Muscle of back (tissue), 11 donors: ENCODE measurements around the gene H19. TPM values are rescaled to one million over a fixed set of nuclear protein-coding genes. Genes with fewer than 3 reads are reported as not detected.

ENCODE experiments used
- DNase-seq, 3 donors: peaks; one replicate each; pipeline versions ENCODE4 v3.0.0 to v3.0.0-alpha.2; 2013
- polyA plus RNA-seq, 10 donors: library from polyadenylated mRNA; unstranded; fragments of 120-200 nt; gene quantifications; one replicate each; pipeline ENCODE4 v1.2.1, GENCODE V29; 2013; ENCODE audit not compliant: insufficient read length in 10 of 10

Gene H19
- polyA plus RNA-seq, 10 donors: 9,155 to 14,072 (median 11,013) TPM

DNA sequence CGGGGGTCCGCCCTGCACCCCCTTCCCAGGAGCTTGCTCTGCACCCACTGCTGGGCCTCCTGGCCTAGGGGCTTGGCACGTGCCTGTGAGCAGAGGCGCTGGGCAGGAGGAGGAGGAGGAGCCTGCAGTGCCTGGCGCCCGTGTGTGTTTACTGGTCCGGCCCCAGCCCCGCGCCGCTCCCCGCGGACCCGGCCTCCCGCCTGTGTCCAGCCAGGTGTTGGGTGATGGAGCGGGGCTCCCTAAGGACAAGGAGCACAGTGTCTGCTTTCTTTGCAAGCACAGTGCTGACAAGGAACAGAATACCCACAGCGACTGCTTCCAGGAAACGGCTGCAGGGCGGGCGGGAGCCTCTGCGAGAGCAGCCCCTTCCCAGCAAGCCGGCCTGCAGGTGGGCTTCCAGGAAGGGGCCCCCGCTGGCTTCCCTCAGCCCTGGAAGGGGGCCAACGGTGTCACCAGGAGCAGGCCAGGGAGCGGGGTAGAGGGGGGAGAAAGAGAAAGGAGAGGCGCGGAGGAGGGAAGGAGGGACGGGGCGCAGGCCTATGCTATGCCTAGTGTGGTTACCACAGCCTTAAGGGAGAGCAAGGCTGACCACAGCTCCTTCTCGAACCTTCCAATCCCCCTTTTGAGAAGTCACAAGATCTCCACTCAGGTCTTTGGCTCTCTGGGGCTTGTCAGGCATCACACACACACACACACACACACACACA, 6.6 kb downstream of the H19 start:
- no peak for DNase-seq

DNA sequence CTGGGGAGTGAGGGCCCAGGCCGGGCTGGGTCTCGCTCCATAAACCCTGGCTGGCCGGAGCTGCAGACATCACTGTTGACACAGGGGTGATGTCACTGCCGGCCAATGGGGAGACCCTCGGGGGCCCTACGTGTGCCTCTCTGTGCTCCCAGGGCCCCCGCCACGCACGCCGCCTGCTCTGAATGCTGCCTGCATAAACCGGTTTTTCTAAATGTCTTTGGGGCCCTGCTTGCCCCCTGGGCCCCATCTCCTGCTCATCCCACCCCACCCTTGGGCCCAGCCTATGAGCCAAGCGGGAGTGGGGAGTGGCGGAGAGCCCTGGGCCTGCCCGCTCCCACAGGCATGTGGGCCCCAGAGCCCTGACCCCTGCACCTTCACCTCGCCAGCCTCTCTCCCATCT, 7.7 kb downstream of the H19 start:
- no peak for DNase-seq

DNA sequence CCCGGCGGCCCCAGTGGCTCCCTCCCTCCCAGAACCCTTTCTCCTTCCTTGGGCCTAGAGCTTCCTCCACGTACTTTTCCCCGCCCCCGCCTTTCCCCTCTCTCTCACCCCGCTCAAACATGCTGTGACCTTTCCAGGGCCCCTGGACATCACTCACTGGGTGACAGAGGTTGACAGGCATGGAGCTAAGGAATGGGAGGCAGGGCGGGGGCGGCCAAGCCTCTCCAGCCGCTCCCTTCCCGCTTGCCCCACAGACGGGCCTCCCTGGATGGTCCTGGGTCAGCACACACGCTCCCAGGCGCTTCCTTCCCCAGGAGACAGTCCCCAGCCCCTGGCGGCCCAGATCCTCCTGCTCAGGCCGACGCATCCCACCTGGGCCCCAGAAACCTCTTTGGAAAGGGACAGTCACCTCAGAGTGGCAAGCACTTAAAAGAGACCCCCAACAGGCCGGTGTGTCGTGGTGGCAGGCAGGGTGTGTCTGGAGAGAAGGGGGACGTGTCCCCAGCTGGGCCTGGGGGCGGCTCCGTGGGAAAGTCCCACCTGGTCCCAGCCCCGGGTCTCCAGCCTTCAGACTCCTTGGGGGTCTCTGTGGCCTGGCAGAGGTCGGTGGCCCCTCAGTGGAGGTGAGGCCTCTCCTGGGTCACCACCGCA, 8.8 kb downstream of the H19 start:
- peak in 1 of 3 donors; percentile 37 for DNase-seq

DNA sequence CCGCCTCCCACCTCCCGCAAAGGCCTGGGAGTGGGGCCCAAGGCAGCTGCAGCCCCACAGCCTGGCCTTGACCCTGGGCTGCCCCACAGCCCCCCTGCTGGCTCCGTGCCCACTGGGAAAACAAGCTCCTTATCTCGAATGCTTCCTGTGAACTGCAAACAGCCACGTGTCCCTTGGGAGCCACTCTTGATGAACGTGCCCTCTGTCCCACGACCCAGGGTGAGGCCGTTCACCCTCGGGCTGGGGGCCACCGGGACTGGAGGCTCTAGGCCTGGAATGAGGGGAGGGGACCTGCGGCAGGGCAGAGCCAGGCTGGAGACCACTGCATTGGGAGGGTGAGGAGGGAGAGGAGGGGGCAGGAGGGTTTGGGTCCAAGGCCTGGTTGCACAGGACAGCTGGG, 9.5 kb downstream of the H19 start:
- DNase-seq: no peak

DNA sequence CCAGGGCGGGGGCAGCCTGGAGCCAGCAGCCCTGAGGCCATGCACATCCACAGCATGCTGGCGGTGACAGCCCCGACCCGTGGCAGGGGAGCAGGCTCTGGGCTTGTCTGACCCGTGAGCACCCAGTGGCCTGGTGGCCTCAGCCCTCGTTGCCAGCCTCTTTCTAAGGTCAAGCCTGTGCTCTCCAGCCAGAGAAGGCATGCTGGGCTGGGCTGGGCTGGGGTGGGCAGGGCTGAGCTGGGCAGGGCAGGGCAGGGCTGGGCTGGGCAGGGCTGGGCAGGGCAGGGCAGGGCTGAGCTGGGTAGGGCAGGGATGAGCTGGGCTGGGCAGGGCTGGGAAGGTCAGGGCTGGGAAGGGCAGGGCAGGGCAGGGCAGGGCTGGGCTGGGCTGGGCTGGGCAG, 10.6 kb downstream of the H19 start:
- DNase-seq: no peak

DNA sequence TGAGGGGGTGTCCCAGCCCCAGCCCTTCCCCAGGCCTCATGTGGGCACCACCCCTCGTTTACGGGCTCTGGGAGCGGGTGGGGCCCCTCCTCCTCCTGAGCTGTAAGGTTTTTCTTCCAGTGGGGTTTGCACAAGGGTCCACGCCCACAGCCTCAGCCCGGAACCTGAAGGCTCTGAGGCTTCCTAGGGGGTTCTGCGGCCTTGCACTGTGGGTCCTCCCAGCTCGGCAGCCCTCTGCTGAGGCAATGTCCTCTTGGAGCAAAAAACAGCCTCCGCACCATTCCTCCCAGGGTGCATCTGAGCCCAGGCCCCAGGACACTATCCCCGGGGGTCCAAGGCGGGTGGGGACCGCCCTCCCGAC, 14.1 kb downstream of the H19 start:
- no peak for DNase-seq

DNA sequence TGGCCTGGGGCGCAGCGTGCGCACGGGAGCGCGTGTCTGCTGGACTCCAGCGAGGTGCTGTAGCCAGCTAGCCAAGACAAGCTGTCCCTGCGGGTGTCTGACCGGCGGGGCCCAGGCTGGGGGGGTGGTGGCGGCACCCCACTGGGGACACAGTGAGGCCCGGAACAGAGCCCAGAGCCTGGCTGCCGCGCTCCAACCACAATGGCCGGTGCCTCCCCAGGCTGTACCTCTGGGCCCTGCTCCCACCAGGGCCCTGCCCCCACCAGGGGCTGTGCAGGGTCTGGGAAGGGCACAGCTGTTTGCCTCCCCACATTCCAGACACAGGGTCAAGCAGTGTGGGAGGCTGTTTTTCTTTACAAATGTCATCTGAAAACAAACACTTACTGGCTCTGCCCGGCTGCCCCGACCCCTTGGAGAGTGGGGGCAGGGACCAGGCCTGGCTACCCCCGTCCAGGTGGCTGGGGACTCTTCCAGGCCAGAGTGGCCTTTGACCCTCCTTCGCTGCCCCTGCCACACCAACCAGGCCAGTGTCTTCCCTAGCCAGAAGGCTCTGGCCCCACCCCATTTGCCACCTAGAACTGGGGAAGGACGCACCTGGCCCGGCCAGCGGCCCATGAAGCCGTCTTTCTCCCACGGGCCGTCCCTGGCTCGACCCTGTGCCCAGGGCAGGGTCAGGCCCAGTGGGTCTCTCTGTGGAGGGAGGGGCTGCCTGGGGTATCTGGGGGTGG, 14.6 kb downstream of the H19 start:
- DNase-seq: no peak

DNA sequence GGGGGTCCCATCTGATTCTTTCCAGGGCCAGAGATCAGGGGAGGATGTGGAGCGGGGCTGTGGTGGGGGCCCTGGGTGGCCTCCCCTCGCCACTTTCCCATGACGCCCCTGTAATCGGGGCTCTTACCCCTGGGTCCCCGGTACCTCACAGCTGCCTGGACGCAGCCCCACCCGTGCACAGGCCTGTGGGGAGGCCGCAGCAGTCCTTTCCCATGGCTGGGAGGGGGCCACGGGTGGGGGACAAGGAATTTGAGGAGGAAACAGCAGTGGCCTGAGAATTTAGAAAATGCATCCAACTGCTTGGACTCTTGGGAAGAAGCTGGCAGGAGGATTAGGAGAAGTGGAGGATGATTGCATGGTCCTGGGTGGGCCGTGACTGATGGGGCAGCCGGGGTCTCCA, 18.0 kb downstream of the H19 start:
- no peak for DNase-seq

DNA sequence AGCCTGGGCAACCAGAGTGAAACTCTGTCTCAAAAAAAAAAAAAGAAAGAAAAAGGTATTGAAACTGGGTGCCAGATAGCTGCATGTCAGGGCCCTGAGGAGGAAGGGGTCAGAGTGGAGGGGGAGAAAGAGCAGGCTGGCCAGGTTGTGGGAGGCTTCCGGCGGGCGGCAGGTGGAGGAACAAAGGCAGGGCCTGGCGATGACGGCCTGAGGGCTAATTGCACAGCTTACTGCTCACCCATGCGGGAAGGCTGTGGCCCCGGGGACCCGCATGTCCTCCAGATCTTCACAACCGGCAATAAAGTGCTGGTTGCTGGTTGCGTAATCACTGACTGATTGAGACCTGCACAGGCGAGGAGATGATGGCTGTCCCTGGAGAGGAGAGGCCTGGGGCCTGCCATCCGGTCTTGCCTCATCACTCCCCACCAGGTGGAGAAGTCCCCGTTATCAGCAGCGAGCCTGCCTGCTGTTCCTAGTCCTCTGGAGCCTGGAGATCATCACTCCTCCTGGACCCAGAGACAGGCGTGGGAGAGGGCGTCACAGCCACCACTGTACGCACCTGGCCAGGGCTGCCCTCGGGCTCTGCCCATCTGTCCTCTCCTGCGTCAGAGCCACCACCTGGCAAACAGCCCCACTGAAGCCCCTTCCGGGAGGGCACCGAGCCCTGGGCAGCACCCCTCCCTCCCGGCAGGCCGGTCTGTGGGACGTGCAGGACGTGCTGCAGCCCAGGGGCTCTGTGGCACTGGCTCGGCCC, 18.7 kb downstream of the H19 start:
- DNase-seq: no peak

DNA sequence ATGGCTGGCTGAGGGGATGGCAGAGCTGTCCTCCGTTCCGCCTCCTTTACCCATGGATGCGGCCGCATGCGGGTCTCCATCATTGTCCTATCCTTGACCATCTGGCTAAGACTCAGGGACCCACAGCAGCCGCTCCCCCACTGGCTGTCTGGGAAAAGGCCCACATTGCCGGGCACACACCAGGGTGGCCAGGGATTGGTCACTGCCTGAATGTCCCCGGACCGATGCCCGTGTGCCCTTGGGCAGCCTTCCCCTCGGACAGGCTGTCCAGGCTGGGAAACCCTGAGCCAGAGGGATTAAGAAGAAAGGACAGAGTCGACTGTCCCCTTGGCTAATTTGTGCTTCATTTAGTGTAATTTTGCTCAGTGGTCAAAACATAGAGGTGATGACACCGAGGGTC, 22.5 kb downstream of the H19 start:
- DNase-seq: no peak

DNA sequence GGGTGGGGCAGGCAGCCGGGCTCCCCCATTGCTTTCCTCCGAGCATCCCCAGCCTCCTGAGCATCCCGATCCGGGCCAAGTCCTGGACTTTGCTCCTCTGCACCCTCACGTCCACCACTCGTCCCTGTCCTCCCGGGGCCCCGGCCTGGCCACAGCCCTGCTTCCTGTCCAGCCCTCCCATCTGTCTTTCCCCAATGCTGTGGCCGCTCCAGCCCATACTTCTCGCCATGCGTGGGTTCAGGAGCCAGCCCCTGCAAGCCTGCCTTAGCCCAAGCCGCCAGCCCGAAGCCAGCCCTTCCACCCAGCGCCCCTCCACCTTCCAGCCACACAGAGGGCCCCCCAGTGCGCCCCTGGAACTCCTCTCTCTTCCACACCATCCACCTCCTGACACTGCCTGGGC, 26.7 kb downstream of the H19 start:
- peak in 1 of 3 donors; percentile 22 for DNase-seq

DNA sequence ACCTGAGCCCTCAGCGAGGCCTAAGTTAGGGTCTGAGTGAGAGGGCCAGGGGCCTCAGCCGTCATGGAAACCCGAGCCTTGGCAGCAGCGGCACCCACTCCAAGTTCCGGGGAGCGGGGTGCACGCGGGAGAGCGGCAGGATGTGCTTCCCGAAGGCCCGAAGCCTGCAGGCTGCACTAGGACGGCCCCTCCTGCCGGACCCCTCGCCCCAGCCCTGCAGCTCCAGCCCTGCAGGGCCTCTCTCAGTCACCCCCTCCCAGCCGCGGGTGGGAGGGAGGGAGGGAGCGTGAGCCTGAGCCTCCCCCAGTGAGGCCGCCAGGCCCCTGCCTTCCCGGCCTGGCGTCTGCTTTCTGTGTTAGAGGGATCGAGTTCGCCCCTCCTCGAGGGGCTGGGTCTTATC, 27.9 kb downstream of the H19 start:
- no peak for DNase-seq

DNA sequence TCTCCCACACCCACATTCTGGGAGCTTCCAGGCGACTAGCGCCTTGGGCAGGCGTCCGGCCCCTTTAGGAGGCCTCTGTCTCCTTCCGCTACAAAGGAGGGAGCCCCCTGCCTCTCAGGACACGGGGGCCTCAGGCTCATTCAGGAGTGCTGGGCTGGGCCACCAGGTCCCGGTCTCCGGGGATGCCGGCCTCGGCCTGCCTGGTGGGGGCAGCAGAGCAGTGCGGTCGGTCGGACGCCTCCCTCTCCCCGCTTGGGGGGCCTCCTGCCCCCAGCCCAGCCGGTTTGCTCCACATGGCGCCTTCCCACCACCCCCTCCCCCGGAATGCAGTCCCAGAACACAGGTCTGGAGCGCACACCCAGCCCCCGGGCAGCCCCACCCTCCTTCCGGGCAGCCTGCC, 28.6 kb downstream of the H19 start:
- DNase-seq: no peak

DNA sequence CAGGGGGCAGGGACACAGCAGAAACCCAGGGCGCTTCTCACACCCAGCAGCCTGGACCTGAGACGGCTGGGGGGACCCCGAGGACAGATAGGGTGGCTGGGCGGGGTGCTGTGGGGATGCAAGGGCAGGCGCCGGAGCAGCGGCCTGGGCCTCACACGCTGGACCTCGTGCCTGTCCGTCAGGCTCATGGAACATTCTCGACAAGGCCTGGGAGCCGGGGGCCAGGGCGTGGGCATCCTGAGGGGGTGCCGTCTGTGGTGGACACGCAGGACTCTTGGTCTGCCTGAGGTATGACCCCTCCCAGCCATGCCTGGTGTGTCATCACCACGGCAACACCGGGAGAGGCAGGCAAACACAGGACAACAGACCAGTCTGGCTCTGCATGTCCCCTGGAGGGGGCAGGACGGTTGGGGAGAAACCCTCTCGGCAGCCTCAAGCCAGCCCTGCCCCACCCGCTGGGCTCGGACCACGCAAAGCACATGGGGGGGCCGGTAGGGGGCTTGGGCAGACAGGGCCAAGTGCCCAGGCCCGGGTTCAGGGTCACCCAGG, 29.1 kb downstream of the H19 start:
- no peak for DNase-seq

DNA sequence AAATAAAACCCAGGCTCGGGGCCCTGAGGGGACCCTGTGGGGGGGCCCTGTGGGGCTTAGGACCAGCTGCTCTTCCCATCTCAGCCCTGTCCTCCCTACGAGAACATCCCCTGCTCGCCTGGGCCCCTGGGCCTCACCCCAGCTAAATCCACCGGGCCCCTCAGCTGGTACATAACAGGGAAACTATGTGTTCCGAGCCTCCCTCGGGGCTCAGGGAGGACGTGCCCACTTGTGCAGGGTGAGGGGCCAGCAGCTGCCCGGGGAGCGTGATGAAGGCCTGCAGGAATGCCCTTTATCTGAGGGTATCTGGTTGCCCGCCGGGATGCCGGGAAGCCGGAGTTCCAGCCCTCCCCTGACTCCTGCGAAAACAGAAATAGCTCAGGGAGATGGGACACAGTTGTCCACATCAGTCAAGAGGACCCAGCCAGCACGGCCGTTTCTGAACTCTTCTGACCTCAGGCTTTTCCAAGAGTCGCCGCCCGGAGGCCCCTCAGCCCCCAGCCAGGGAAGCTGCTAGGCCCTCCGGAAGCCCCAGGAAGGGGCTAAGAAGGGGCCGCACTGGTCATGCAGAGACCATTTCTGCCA, 29.9 kb downstream of the H19 start:
- no peak for DNase-seq

DNA sequence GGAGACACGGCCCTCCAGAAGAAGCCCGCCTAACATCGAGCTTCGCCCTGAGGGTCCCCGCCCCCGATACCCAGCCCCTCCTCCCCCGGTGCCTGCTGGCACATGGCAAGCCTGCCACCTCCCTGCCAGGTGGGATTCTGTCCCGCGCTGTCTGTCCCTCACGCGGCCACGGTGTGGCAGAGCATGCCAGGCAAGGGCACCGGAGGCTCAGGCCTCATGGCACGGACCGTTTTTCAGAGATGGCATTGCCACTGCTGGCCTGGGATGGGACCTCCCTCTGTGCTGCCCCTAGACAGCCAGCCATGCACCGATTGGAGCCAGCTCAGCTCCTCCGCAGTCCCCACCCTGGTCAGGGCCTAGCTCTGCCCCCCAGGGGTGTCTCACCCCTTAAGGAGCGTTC, 31.1 kb downstream of the H19 start:
- DNase-seq: no peak

DNA sequence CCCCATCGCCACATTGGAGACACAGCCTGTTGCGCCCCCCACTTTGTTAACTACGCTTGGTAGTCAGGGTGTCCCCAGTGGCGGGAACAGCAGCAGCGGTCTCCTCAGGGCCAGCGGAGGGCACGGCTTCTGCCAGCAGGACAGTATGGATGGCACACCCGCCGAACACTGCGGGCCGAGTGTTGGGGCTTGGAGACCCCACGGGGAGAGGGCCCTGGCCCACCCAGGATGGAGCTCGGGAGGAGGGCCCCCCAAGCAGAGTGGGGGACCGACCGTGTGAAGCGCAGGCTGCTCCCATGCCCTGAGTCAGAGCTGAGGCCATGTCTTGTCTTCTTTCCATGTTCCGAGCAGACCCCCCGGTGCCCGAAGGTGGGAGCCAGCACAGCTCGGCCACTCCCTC, 32.7 kb downstream of the H19 start:
- no peak for DNase-seq

DNA sequence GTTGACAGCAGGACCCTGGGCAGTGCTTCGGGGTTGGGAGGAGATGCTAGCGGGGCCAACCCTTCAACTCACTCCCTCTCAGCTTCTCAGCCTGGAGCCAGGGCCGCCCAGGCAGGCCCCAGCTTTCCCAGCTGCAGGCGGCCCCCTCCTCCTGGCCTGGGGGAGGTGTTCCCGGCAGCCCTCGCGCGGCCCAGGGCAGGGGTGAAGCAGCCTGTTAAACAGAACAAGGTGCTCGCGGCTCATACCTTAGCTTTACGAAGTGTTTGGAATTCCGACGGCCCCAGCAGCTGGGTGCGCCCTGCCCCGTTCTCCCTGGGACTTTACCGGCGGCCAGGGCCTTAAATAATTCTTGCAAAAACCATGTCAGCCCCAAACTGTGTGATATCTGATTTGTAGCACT, 33.3 kb downstream of the H19 start:
- DNase-seq: no peak

DNA sequence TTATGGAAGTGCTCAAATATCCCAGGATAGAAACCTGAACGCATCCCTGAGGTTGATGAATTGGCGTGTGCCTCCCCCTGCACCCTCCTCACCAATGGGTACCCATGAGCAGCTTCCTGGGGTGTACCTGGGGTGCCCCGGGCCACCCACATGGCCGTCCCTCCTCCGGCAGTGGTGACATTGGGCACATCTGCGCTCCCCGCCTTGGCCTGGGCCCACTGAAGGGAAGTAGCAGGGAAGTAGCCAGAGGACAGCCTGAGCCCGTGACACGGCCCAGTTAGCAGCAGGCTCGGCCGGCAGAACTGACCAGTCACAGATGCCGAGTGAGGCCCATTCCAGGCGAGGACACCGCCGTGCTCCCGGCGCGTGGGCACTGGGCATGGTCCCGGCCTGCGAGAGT, 33.8 kb downstream of the H19 start:
- DNase-seq: no peak

DNA sequence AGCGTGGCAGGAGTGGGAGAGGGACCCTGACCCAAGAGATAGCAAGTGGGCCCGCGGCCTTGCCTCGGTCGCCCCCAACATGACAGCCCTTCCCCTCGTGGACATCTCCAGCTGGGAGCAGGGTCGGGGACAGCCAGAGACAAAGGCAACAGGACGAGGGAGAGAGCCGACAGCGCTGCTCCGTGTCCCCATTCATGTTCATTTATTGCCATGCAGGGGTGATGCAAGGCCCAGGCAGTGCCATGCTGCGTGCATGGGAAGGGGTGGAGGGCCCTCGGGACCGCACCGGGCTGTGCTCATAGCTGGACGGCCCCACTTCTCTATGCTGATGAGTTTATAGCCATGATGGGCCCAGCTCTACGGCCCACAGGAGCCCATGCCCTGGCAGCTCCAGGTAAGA, 37.9 kb downstream of the H19 start:
- DNase-seq: no peak

DNA sequence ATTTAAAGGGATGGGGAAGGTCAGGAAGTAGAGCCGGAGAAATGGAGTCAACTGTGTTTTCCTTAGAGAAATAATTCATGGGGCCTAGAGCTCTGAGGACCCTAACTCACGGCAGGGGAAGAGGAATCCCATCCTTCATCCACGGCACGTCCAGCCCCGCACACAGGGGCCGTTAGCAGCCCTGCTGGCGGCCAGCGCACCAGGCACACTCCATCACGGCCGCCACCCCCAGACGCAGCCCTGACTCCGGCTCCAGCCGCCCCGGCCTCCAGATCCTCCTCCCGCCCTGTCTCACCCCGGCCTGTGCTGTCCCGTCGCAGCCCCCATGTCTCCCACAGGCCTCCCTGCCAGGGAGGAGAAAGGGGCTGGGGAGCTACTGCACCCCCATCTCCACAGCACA, 39.3 kb downstream of the H19 start:
- no peak for DNase-seq
